Astrocyte (in vitro differentiated cells and primary cell): ENCODE measurements around the gene AGBL4.

ENCODE experiments used
- CTCF ChIP-seq: IDR thresholded peaks from 2 replicates; pipeline ENCODE4 v1.5.1; 2011; ENCODE audit warnings: low read depth, mild to moderate bottlenecking, inconsistent platforms, low read length, moderate library complexity; ENCODE audit not compliant: insufficient read depth
- EZH2 ChIP-seq: IDR thresholded peaks from 2 replicates; pipeline ENCODE4 v1.6.1; 2012; ENCODE audit warnings: mild to moderate bottlenecking, low read length, inconsistent platforms; ENCODE audit not compliant: insufficient read depth

- TF ChIP-seq CTCF (no peak), EZH2 (no peak)
Observed at GRCh38 chr1:49171941-49172593, 851.7 kb downstream of the AGBL4 start.
